Kidney epithelial cell (primary cell): ENCODE measurements around the gene CCSER2. TPM values are rescaled to one million over a fixed set of nuclear protein-coding genes. Genes with fewer than 3 reads are reported as not detected.
"Not testable (repeated sequence)": the region's sequence is repeated elsewhere in the genome, so short reads cannot be mapped to it uniquely, and the experiment has no call there.

ENCODE experiments used
- DNase-seq: peaks from one replicate; pipeline ENCODE4 v3.0.0-alpha.2; 2010; ENCODE audit warnings: low read depth
- H3K27me3 ChIP-seq: 2 replicates; pipeline ENCODE4 v1.6.0; 2011; ENCODE audit warnings: low read length; ENCODE audit not compliant: control insufficient read depth, insufficient read depth
- H3K36me3 ChIP-seq: 2 replicates; pipeline ENCODE4 v1.5.1; 2011; ENCODE audit warnings: low read length; ENCODE audit not compliant: control insufficient read depth, insufficient read depth
- H3K4me3 ChIP-seq: 2 replicates; pipeline ENCODE4 v1.5.1; 2011; ENCODE audit warnings: low read depth, mild to moderate bottlenecking, control low read depth, low read length
- CTCF ChIP-seq: IDR thresholded peaks from 2 replicates; pipeline ENCODE4 v1.5.1; 2011; ENCODE audit warnings: mild to moderate bottlenecking, moderate library complexity, low read length, control low read depth, inconsistent platforms; ENCODE audit not compliant: insufficient read depth, poor library complexity, severe bottlenecking
- total RNA-seq: library from RNA; depleted of rRNA; stranded (reverse); fragments of >200 nt; gene quantifications from 2 replicates; pipeline ENCODE4 v1.2.3, GENCODE V29; 2015

The CCSER2 gene
- total RNA-seq, 1 donor from 2014 or later = 28.0 TPM

- H3K36me3 ChIP-seq = no peaks in the 10 kb centered on the region
- no peak overlapping the region for H3K4me3 ChIP-seq
- DNase-seq = no peak
- no peaks in the 10 kb centered on the region for H3K27me3 ChIP-seq
- TF ChIP-seq CTCF = no peak
Observed at GRCh38 chr10:84525120-84525806, 196.9 kb downstream of the CCSER2 start.

GRCh38 chr10:84525807-84526182 is 197.4 kb downstream of the CCSER2 start:
- not testable (repeated sequence) for H3K36me3 ChIP-seq, H3K27me3 ChIP-seq

GRCh38 chr10:84527386-84527785 is 199.0 kb downstream of the CCSER2 start:
- H3K27me3 ChIP-seq, DNase-seq, H3K36me3 ChIP-seq, H3K4me3 ChIP-seq: not testable (repeated sequence)

More at GRCh38 chr10:84525807-84526182, 197.4 kb downstream of the CCSER2 start:
- not testable (repeated sequence) for H3K4me3 ChIP-seq, DNase-seq

GRCh38 chr10:84528526-84528925 is 200.1 kb downstream of the CCSER2 start:
- DNase-seq, H3K27me3 ChIP-seq, H3K4me3 ChIP-seq, H3K36me3 ChIP-seq: not testable (repeated sequence)

GRCh38 chr10:84530724-84531325 is 202.4 kb downstream of the CCSER2 start:
- no peaks in the 10 kb centered on the region for H3K27me3 ChIP-seq
- no peak for DNase-seq
- no peak overlapping the region for H3K4me3 ChIP-seq
- no peak for TF ChIP-seq CTCF
- H3K36me3 ChIP-seq = no peaks in the 10 kb centered on the region

- DNase-seq = no peak
- no peak overlapping the region for H3K4me3 ChIP-seq
- H3K27me3 ChIP-seq = no peaks in the 10 kb centered on the region
- no peak for TF ChIP-seq CTCF
- no peaks in the 10 kb centered on the region for H3K36me3 ChIP-seq
Observed at GRCh38 chr10:84531396-84531795, 203.0 kb downstream of the CCSER2 start.

- DNase-seq = no peak
- no peak overlapping the region for H3K4me3 ChIP-seq
- no peak for TF ChIP-seq CTCF
- H3K27me3 ChIP-seq = no peaks in the 10 kb centered on the region
- H3K36me3 ChIP-seq = no peaks in the 10 kb centered on the region
Observed at GRCh38 chr10:84534168-84534567, 205.8 kb downstream of the CCSER2 start.
